ENCODE data around the gene TLE7.

TLE7 gene

GRCh38 chr16:71448274-71448866, 6.5 kb upstream of the TLE7 start:
- DNase-seq (ENCODE audit: low read depth in 3 of 3), result no peak

GRCh38 chr16:71443714-71444113, 1.9 kb upstream of the TLE7 start:
- no peak for DNase-seq (ENCODE audit: low read depth in 3 of 3)

GRCh38 chr16:71441348-71442050, 355 bp downstream of the TLE7 start:
- no peak for DNase-seq (ENCODE audit: low read depth in 3 of 3)

GRCh38 chr16:71440669-71441347, 1.0 kb downstream of the TLE7 start:
- DNase-seq (ENCODE audit: low read depth in 3 of 3), result no peak

GRCh38 chr16:71439523-71439922, 2.3 kb downstream of the TLE7 start:
- no peak for DNase-seq (ENCODE audit: low read depth in 3 of 3)

GRCh38 chr16:71436473-71436872, 5.4 kb downstream of the TLE7 start:
- DNase-seq (ENCODE audit: low read depth in 3 of 3), result no peak

GRCh38 chr16:71432906-71433305, 8.9 kb downstream of the TLE7 start:
- no peak for DNase-seq (ENCODE audit: low read depth in 3 of 3)

GRCh38 chr16:71431991-71432390, 9.9 kb downstream of the TLE7 start:
- no peak for DNase-seq (ENCODE audit: low read depth in 3 of 3)

- no peak for DNase-seq (ENCODE audit: low read depth in 3 of 3)
These were observed 10.7 kb downstream of the TLE7 start for GRCh38 chr16:71431176-71431575.

GRCh38 chr16:71430744-71431143, 11.1 kb downstream of the TLE7 start:
- DNase-seq (ENCODE audit: low read depth in 3 of 3), result no peak

- DNase-seq (ENCODE audit: low read depth in 3 of 3), result no peak
These were observed 12.3 kb downstream of the TLE7 start for GRCh38 chr16:71429581-71429980.

GRCh38 chr16:71428883-71429282, 13.0 kb downstream of the TLE7 start:
- no peak for DNase-seq (ENCODE audit: low read depth in 3 of 3)

GRCh38 chr16:71428385-71428784, 13.5 kb downstream of the TLE7 start:
- DNase-seq (ENCODE audit: low read depth in 3 of 3), result no peak

GRCh38 chr16:71426880-71427615, 14.8 kb downstream of the TLE7 start:
- DNase-seq (ENCODE audit: low read depth in 3 of 3), result no peak

- DNase-seq (ENCODE audit: low read depth in 3 of 3), result no peak
These were observed 15.6 kb downstream of the TLE7 start for GRCh38 chr16:71426069-71426879.

GRCh38 chr16:71425746-71426068, 16.1 kb downstream of the TLE7 start:
- no peak for DNase-seq (ENCODE audit: low read depth in 3 of 3)

- DNase-seq (ENCODE audit: low read depth in 3 of 3), result no peak
These were observed 17.2 kb downstream of the TLE7 start for GRCh38 chr16:71424626-71425025.

GRCh38 chr16:71423865-71424264, 18.0 kb downstream of the TLE7 start:
- DNase-seq (ENCODE audit: low read depth in 3 of 3), result no peak

- no peak for DNase-seq (ENCODE audit: low read depth in 3 of 3)
These were observed 18.8 kb downstream of the TLE7 start for GRCh38 chr16:71423016-71423415.

GRCh38 chr16:71421911-71422310, 19.9 kb downstream of the TLE7 start:
- no peak for DNase-seq (ENCODE audit: low read depth in 3 of 3)

GRCh38 chr16:71414038-71414437, 27.8 kb downstream of the TLE7 start:
- DNase-seq (ENCODE audit: low read depth in 3 of 3), result no peak

- no peak for DNase-seq (ENCODE audit: low read depth in 3 of 3)
These were observed 28.5 kb downstream of the TLE7 start for GRCh38 chr16:71413341-71413740.
